ENCODE results near the gene LASP1NB.

DNA sequence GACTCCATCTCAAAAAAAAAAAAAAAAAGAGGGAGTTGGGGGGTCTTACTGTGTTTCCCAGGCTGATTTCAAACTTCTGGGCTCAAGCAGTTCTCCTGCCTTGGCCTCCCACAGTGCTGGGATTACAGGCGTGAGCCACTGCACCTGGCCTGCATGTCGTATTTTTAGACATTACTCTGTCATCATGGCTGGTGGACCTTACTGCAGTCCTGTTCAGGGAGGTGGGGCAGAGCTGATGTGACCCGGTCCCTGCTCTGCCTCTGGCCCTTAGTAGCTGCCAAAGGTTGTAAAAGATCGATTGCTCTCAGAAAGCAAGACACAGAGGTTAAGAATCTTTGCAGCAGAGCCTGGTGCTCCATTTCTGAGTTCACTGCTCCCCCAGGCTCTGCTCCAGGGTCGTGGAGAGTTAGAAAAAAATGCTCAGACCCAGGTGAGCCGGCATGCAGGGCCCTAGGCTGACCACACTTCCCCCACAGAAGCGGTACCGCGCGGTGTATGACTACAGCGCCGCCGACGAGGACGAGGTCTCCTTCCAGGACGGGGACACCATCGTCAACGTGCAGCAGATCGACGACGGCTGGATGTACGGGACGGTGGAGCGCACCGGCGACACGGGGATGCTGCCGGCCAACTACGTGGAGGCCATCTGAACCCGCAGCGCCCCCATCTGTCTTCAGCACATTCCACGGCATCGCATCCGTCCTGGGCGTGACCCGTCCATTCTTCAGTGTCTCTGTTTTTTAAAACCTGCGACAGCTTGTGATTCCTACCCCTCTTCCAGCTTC lies 7.1 kb upstream of the LASP1NB start:
- no peak for TF ChIP-seq GATA2 (IDR thresholded peaks at IDR 0.05; ENCODE audit: low read depth, low read length)
- TF ChIP-seq GATA3 (IDR thresholded peaks at IDR 0.05; ENCODE audit: low read depth, low read length): no peak
